Measurements from ENCODE around the gene TMEM255A.

DNA sequence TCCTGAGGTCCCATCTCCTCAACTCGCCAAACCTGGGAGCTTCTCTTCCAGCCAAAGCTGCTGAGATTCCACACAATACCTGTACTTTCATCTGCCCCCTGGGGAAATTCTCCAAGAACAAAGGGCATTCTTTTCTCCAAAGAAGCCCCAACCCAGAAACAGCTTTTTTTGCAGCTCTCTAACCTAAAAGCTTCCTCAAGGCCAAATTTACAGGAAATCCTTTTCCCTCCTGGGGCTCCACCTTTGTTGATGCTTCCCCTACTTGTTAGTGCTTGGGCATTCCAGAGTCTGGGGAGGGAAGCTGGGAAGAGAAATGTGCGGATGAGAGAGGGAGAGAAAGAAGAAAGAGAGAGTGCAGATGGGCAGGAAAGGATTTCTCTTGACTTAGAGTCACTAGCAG, 36.3 kb downstream of the TMEM255A start:
- TF ChIP-seq, protein P1, sequence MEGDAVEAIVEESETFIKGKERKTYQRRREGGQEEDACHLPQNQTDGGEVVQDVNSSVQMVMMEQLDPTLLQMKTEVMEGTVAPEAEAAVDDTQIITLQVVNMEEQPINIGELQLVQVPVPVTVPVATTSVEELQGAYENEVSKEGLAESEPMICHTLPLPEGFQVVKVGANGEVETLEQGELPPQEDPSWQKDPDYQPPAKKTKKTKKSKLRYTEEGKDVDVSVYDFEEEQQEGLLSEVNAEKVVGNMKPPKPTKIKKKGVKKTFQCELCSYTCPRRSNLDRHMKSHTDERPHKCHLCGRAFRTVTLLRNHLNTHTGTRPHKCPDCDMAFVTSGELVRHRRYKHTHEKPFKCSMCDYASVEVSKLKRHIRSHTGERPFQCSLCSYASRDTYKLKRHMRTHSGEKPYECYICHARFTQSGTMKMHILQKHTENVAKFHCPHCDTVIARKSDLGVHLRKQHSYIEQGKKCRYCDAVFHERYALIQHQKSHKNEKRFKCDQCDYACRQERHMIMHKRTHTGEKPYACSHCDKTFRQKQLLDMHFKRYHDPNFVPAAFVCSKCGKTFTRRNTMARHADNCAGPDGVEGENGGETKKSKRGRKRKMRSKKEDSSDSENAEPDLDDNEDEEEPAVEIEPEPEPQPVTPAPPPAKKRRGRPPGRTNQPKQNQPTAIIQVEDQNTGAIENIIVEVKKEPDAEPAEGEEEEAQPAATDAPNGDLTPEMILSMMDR (IDR thresholded peaks at IDR 0.05; ENCODE audit: insufficient read depth, low read length, poor library complexity, severe bottlenecking), result no peak
- TF ChIP-seq EZH2phosphoT487 (conservative IDR thresholded peaks at IDR 0.05; ENCODE audit: low read length), result no peak

Data from SU-DHL-6 (cell line).